ENCODE data around the gene LDAF1. TPM values are rescaled to one million over a fixed set of nuclear protein-coding genes. Genes with fewer than 3 reads are reported as not detected.
A peak's percentile ranks its signal among the peaks of the same experiment; 100 is the strongest.

LDAF1 gene
- total and polyA plus RNA-seq, 4 donors, result 10.4 to 45.6 (median 20.4) TPM

DNA sequence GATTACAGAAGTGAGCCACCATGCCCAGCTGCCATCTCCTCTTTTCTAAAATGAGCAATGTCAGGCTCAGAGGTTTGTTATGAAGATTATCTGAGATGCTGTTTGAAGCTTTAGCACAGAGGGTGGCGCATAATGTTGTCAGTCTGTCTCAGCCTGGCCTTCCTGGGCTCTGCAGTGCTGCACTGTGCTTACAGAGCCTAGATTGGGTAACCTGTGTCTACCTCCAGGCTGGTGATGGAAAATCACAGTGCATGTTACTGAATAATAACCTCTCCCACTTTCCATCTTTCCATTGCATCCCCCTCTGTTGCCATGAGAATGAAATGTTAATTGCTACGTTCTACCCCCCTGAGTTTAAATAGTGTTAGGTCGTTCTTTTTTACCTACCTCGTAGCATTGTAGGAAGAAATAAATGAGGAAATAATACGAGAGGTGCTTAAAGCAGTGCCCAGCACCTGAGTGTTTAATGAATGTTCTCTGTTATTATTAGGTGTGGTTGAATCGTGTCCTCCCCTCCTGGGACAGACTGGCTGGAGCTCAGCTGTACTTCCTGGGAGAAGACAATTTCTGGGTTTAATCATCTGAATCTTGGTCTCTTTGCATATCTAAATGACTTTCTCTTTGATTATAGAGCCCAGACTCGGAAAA, 6.2 kb downstream of the LDAF1 start:
- peak overlapping the region in 1 of 2 donors; percentile 76 for H3K27ac ChIP-seq (ENCODE audit: low read depth in 1 of 2, low read length in 1 of 2)
- no peaks in the 10 kb centered on the region for H3K9me3 ChIP-seq (ENCODE audit: control insufficient read depth in 4 of 4, insufficient read depth in 3 of 4, low read length in 3 of 4)
- no peak overlapping the region for H3K4me3 ChIP-seq
- H3K4me1 ChIP-seq (ENCODE audit: control insufficient read depth in 5 of 5, insufficient read depth in 5 of 5, low read length in 5 of 5), result peaks cover 0 to 26% (median 9%) of the 10 kb centered on the region in 5 donors
- peaks cover 0 to 18% (median 6%) of the 10 kb centered on the region in 4 donors for H3K36me3 ChIP-seq (ENCODE audit: control insufficient read depth in 4 of 4, insufficient read depth in 4 of 4, low read length in 4 of 4)
- 81 to 91% methylated on average over 7 of the region's 7 CpGs for WGBS, 2 donors
- no peaks in the 10 kb centered on the region for H3K27me3 ChIP-seq (ENCODE audit: control insufficient read depth in 3 of 3, insufficient read depth in 3 of 3, low read length in 2 of 3)
- TF ChIP-seq, protein P1, sequence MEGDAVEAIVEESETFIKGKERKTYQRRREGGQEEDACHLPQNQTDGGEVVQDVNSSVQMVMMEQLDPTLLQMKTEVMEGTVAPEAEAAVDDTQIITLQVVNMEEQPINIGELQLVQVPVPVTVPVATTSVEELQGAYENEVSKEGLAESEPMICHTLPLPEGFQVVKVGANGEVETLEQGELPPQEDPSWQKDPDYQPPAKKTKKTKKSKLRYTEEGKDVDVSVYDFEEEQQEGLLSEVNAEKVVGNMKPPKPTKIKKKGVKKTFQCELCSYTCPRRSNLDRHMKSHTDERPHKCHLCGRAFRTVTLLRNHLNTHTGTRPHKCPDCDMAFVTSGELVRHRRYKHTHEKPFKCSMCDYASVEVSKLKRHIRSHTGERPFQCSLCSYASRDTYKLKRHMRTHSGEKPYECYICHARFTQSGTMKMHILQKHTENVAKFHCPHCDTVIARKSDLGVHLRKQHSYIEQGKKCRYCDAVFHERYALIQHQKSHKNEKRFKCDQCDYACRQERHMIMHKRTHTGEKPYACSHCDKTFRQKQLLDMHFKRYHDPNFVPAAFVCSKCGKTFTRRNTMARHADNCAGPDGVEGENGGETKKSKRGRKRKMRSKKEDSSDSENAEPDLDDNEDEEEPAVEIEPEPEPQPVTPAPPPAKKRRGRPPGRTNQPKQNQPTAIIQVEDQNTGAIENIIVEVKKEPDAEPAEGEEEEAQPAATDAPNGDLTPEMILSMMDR (IDR thresholded peaks at IDR 0.05; ENCODE audit: control extremely low read depth, extremely low read depth), result no peak
- no peak overlapping the region for H3K9ac ChIP-seq (ENCODE audit: insufficient read depth in 1 of 2, low read length in 2 of 2)
- DNase-seq (no peak), ATAC-seq (ENCODE audit: insufficient read depth, low FRiP score) (no peak)

DNA sequence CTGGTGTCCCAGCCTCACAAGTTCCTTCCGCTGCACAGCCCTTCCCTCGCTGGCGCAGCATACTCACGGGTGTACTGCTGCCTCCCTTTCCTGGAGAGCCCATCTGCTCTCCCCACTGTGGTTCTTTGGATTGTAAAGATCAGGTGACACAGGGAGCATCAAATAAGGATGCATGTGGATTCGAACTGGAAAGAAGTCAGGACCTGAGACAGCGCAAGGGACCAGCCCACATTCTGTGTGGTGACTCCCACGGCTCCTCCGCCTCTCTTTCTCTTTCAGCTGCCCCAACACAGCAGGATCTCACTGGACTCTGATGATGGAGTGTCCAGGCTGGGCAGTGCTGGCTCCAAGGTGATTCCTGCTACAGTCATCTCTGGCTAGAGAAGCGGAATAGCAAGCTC, 8.1 kb downstream of the LDAF1 start:
- Histone ChIP-seq H3K4me3 (no peak overlapping the region), H3K27ac (ENCODE audit: low read depth in 1 of 2, low read length in 1 of 2) (no peak overlapping the region), H3K9me3 (ENCODE audit: control insufficient read depth in 4 of 4, insufficient read depth in 3 of 4, low read length in 3 of 4) (no peaks in the 10 kb centered on the region), H3K4me1 (ENCODE audit: control insufficient read depth in 5 of 5, insufficient read depth in 5 of 5, low read length in 5 of 5) (peaks cover 0 to 13% (median 8%) of the 10 kb centered on the region in 5 donors), H3K27me3 (ENCODE audit: control insufficient read depth in 3 of 3, insufficient read depth in 3 of 3, low read length in 2 of 3) (no peaks in the 10 kb centered on the region), H3K9ac (ENCODE audit: insufficient read depth in 1 of 2, low read length in 2 of 2) (no peak overlapping the region), H3K36me3 (ENCODE audit: control insufficient read depth in 4 of 4, insufficient read depth in 4 of 4, low read length in 4 of 4) (peaks cover 0 to 29% (median 18%) of the 10 kb centered on the region in 4 donors)
- DNase-seq (no peak), ATAC-seq (ENCODE audit: insufficient read depth, low FRiP score) (no peak)
- TF ChIP-seq, protein P1 (IDR thresholded peaks at IDR 0.05; ENCODE audit: control extremely low read depth, extremely low read depth), result no peak
- 93 to 95% methylated on average over 9 of the region's 9 CpGs for WGBS, 2 donors

DNA sequence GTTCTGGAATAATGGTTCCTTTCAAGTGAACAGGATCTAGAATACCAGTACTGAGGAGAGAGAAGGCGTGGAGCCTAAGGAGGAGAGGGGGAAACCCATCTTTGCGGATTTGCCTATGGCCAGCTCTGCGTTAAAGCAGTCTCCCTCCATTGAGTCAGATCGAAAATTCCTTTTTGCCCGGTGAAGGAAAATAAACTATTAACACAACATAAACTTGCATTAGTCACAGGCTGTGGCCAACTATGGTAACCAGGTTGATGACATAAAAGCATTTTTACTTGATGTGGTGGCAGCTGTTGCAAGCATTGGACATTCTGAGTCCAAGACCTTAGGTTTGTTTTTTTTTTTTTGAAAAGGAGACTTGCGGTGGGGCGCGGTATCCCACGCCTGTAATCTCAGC, 8.9 kb downstream of the LDAF1 start:
- Histone ChIP-seq H3K36me3 (ENCODE audit: control insufficient read depth in 4 of 4, insufficient read depth in 4 of 4, low read length in 4 of 4) (peaks cover 0 to 29% (median 19%) of the 10 kb centered on the region in 4 donors), H3K27ac (ENCODE audit: low read depth in 1 of 2, low read length in 1 of 2) (no peak overlapping the region), H3K4me3 (no peak overlapping the region), H3K4me1 (ENCODE audit: control insufficient read depth in 5 of 5, insufficient read depth in 5 of 5, low read length in 5 of 5) (peaks cover 0 to 11% (median 8%) of the 10 kb centered on the region in 5 donors), H3K27me3 (ENCODE audit: control insufficient read depth in 3 of 3, insufficient read depth in 3 of 3, low read length in 2 of 3) (no peaks in the 10 kb centered on the region), H3K9ac (ENCODE audit: insufficient read depth in 1 of 2, low read length in 2 of 2) (no peak overlapping the region), H3K9me3 (ENCODE audit: control insufficient read depth in 4 of 4, insufficient read depth in 3 of 4, low read length in 3 of 4) (no peaks in the 10 kb centered on the region)
- no peak for DNase-seq
- ATAC-seq (ENCODE audit: insufficient read depth, low FRiP score), result no peak
- 92 to 96% methylated on average over 9 of the region's 9 CpGs for WGBS, 2 donors
- TF ChIP-seq, protein P1 (IDR thresholded peaks at IDR 0.05; ENCODE audit: control extremely low read depth, extremely low read depth), result no peak

All from lung (tissue), 12 donors.